Body of pancreas (tissue), 4 donors: Measurements from ENCODE around the gene RNF128. TPM values are rescaled to one million over a fixed set of nuclear protein-coding genes. Genes with fewer than 3 reads are reported as not detected.
"Not testable (repeated sequence)": the region's sequence is repeated elsewhere in the genome, so short reads cannot be mapped to it uniquely, and the experiment has no call there.

ENCODE experiments used
- ATAC-seq: fragments of 150-250 bp; one replicate; pipeline ENCODE4 v1.9.1; 2016
- DNase-seq, 4 donors: peaks; one replicate each; pipeline ENCODE4 v3.0.0-alpha.2; 2019
- H3K27ac ChIP-seq, 4 donors: fragments of 200-600 bp; sonication (generic); 1 replicate in 3 of 4; 2 replicates in 1 of 4; pipeline versions ENCODE4 v1.5.1 to v1.6.1; 2016 to 2019; ENCODE audit warnings: mild to moderate bottlenecking in 1 of 4, mixed read lengths in 1 of 4, moderate library complexity in 1 of 4
- H3K27me3 ChIP-seq, 2 donors: fragments of 200-600 bp; sonication (generic); one replicate each; pipeline ENCODE4 v1.6.0; 2016; ENCODE audit warnings: mild to moderate bottlenecking in 1 of 2
- H3K36me3 ChIP-seq, 2 donors: fragments of 200-600 bp; sonication (generic); replicated peaks in 1 of 2; 2 replicates each; pipeline ENCODE4 v1.5.1; 2016; ENCODE audit warnings: low read depth in 2 of 2; ENCODE audit not compliant: insufficient read depth in 1 of 2
- H3K4me1 ChIP-seq: fragments of 200-600 bp; sonication (generic); one replicate; pipeline ENCODE4 v1.6.0; 2016
- H3K4me3 ChIP-seq, 2 donors: fragments of 200-600 bp; sonication (generic); 1 replicate in 1 of 2; 2 replicates in 1 of 2; pipeline ENCODE4 v1.5.1; 2016 to 2019
- H3K9me3 ChIP-seq, 3 donors: fragments of 200-600 bp; sonication (generic); 1 replicate in 2 of 3; 2 replicates in 1 of 3; pipeline ENCODE4 v1.5.1; 2016
- POLR2A ChIP-seq, 3 donors: fragments of 450-650 bp; IDR thresholded peaks; one replicate each; pipeline ENCODE4 v1.6.1; 2016; ENCODE audit warnings: antibody characterized with exemption in 3 of 3, mild to moderate bottlenecking in 2 of 3
- WGBS, 2 donors: methylation state at CpG; one replicate each; pipeline ENCODE4 v1.1.5; 2017; 5-methylcytosine and 5-hydroxymethylcytosine counted together
- intact Hi-C: fragments of 100-400 bp; cut with DNase I; formaldehyde crosslinking; loops from one replicate; pipeline ENCODE4 v1.15.1; 2023
- total RNA-seq, 2 donors: library from RNA; depleted of rRNA; stranded (reverse); fragments of >200 nt; gene quantifications; one replicate each; pipeline ENCODE4 v1.1.0, GENCODE V29; 2016
- TF ChIP-seq, protein P1 (sequence below), 7 experiments: fragments of 450-650 bp in 4 of 7; fragments of 200-600 bp in 3 of 7; sonication (generic) in 3 of 7; IDR thresholded peaks; one replicate each; pipeline ENCODE4 v1.5.1; 2016 to 2019; ENCODE audit warnings: antibody characterized with exemption in 7 of 7

Gene RNF128
- total RNA-seq, 2 donors from 2014 or later, result 18.9 to 20.4 TPM

DNA sequence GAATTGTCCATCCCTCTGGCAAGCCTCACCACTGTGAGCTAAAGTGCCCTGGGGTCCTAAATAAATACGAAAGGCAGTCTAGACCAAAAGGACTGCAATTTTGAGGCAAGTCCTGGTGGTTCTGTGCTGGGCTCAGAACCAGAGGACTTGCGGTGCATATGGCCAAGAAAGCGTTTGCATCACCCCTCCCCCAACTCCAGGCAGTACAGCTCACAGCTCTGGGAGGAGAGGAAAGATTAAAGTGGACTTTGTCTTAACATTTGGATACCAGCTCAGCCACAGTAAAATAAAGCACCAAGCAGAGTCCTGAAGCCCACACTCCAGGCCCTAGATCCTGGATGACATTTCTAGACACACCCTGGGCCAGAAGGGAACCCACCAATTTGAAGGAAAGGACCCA lies 24.9 kb downstream of the RNF128 start:
- 91 to 100% methylated on average over 1 to 3 of the region's 3 CpGs for WGBS, 2 donors
- intact Hi-C loops, result no loop called here
- Histone ChIP-seq H3K9me3 (no peaks in the 10 kb centered on the region), H3K4me1 (no peaks in the 10 kb centered on the region), H3K36me3 (no peaks in the 10 kb centered on the region), H3K4me3 (no peak overlapping the region), H3K27ac (no peak overlapping the region), H3K27me3 (no peaks in the 10 kb centered on the region)
- DNase-seq (no peak), ATAC-seq (no peak)
- no peak for TF ChIP-seq POLR2A (IDR thresholded peaks at IDR 0.05)
- TF ChIP-seq, protein P1, sequence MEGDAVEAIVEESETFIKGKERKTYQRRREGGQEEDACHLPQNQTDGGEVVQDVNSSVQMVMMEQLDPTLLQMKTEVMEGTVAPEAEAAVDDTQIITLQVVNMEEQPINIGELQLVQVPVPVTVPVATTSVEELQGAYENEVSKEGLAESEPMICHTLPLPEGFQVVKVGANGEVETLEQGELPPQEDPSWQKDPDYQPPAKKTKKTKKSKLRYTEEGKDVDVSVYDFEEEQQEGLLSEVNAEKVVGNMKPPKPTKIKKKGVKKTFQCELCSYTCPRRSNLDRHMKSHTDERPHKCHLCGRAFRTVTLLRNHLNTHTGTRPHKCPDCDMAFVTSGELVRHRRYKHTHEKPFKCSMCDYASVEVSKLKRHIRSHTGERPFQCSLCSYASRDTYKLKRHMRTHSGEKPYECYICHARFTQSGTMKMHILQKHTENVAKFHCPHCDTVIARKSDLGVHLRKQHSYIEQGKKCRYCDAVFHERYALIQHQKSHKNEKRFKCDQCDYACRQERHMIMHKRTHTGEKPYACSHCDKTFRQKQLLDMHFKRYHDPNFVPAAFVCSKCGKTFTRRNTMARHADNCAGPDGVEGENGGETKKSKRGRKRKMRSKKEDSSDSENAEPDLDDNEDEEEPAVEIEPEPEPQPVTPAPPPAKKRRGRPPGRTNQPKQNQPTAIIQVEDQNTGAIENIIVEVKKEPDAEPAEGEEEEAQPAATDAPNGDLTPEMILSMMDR (IDR thresholded peaks at IDR 0.05), result no peak

DNA sequence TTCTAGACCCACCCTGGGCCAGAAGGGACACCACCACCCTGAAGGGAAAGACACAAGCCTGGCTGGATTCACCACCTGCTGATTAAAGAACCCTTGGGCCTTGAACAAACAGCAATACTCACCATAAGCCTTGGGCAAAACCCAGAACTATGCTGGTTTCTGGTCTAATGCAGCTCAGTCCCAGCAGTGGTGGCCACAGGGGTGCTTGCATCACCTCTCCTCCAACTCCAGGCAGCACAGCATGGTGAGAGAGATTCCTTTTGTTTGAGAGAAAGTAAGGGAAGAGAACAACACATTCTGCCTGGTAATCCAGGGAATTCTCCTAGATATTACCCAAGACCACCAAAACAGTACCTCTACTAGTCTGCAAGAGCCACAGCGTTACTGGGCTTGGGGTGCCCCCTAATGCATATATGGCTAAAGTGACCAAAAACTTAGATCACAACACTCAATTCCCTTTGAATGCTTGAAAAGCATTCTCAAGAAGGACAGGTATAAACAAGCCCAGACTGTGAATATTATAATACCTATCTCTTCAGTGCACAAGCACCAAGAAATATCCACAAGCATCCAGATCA lies 25.7 kb downstream of the RNF128 start:
- intact Hi-C loops, result no loop called here
- Histone ChIP-seq H3K36me3 (no peaks in the 10 kb centered on the region), H3K27me3 (no peaks in the 10 kb centered on the region), H3K4me1 (no peaks in the 10 kb centered on the region), H3K9me3 (no peaks in the 10 kb centered on the region), H3K4me3 (no peak overlapping the region), H3K27ac (no peak overlapping the region)
- TF ChIP-seq, protein P1 (IDR thresholded peaks at IDR 0.05), result no peak
- no peak for TF ChIP-seq POLR2A (IDR thresholded peaks at IDR 0.05)
- DNase-seq, result no peak
- ATAC-seq, result no peak
- 86% methylated on average over 1 of the region's 1 CpG; no CpG with 5 or more reads in 1 of the 2 donors for WGBS, 2 donors

DNA sequence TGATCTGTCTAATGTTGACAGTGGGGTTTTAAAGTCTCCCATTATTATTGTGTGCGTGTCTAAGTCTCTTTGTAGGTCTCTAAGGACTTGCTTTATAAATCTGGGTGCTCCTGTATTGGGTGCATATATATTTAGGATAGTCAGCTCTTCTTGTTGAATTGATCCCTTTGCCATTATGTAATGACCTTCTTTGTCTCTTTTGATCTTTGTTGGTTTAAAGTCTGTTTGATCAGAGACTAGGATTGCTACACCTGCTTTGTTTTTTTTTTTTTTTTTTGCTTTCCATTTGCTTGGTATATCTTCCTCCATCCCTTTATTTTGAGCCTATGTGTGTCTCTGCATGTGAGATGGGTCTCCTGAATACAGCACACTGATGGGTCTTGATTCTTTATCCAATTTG lies 42.8 kb downstream of the RNF128 start:
- DNase-seq, intact Hi-C loops: not testable (repeated sequence)

GRCh38 chrX:106774981-106775380 lies 48.5 kb downstream of the RNF128 start:
- no peak for DNase-seq
- no peak overlapping the region for H3K4me3 ChIP-seq

More for the DNA sequence above, 42.8 kb downstream of the RNF128 start:
- not testable (repeated sequence) for H3K9me3 ChIP-seq, H3K27me3 ChIP-seq, H3K36me3 ChIP-seq, H3K27ac ChIP-seq, ATAC-seq, H3K4me3 ChIP-seq, H3K4me1 ChIP-seq
- 89 to 90% methylated on average over 1 of the region's 1 CpG for WGBS, 2 donors

GRCh38 chrX:106780264-106780663 lies 53.8 kb downstream of the RNF128 start:
- peak; percentile 30 for ATAC-seq
- no peak for DNase-seq
- Histone ChIP-seq H3K27ac (peak overlapping the region in 2 of 4 donors; percentile 57 to 70), H3K27me3 (no peaks in the 10 kb centered on the region), H3K9me3 (no peaks in the 10 kb centered on the region), H3K4me3 (no peak overlapping the region), H3K4me1 (peaks cover 15% of the 10 kb centered on the region), H3K36me3 (no peaks in the 10 kb centered on the region)
- TF ChIP-seq POLR2A (IDR thresholded peaks at IDR 0.05), result no peak
- TF ChIP-seq, protein P1 (IDR thresholded peaks at IDR 0.05), result no peak
- 7 to 21% methylated on average over 2 of the region's 2 CpGs for WGBS, 2 donors
- intact Hi-C loops, result no loop called here

More at GRCh38 chrX:106774981-106775380, 48.5 kb downstream of the RNF128 start:
- no peak for TF ChIP-seq POLR2A (IDR thresholded peaks at IDR 0.05)
- TF ChIP-seq, protein P1 (IDR thresholded peaks at IDR 0.05), result no peak
- Histone ChIP-seq H3K27me3 (no peaks in the 10 kb centered on the region), H3K36me3 (no peaks in the 10 kb centered on the region), H3K27ac (no peak overlapping the region), H3K4me1 (peaks cover 2% of the 10 kb centered on the region), H3K9me3 (no peaks in the 10 kb centered on the region)
- ATAC-seq, result no peak
- intact Hi-C loops, result no loop called here
- WGBS, 2 donors, result 21 to 42% methylated on average over 2 of the region's 2 CpGs
